GM21717 (cell line): ENCODE results near the gene HDAC4.

Source experiments
- ATAC-seq: cut with Tn5 transposase; IDR thresholded peaks from one replicate; pipeline ENCODE4 v1.9.1; 2021; ENCODE audit warnings: mild to moderate bottlenecking, moderate library complexity; ENCODE audit not compliant: unreplicated experiment

HDAC4 gene

DNA sequence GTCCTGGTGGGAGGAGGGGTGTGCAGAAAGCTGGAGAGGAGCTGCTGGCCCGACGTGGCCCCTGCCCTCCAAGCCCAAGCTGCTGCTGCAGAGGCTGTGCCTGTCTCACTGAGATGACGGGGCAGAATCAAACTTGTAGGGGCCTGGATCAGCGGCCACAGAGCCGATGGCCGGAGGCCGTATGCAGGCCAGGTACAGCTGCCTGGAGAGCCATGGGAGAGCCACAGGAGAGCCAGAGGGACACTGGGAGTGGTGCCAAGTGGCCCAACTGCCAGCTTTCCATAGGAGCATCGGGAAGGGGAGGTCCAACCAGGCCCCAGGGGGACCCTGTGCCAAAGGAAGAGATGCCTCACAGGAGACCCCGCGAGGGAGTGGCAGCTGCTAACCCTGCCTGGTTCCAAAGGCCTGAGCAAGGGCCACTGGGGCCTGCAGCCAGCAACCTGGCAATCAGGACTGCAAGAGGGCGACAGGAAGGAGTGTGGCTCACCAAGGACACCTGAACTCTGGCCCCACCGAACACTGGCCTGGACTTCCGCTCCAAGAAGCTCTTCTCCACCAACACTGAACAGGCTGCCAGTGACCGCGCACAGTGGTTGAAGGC is 70.7 kb downstream of the HDAC4 start:
- no peak for ATAC-seq

DNA sequence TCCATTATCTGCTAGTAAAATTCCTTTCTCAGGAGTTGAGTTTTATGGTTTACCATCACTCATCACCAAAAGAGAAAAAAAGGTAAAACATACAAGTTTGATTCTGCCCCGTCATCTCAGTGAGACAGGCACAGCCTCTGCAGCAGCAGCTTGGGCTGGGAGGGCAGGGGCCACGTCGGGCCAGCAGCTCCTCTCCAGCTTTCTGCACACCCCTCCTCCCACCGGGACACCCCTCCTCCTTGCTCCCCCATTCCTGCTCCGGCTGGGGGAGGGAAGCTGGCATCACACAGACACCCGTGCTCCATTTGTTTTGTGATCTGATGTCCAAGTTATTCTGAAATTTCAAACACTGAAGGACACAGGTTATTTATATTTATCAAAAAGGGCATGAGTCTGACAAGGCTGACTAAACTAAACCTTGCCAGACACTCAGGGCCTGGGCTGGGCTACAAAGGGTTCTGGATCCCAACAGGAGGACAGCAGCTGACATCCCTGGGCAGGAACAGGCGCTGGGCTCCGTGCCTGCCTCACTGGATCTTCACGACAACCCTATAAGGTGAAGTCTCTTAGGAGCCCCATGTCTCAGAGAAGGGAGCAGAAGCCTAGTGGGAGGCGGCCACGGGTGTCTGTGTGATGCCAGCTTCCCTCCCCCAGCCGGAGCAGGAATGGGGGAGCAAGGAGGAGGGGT is 71.4 kb downstream of the HDAC4 start:
- ATAC-seq: no peak

DNA sequence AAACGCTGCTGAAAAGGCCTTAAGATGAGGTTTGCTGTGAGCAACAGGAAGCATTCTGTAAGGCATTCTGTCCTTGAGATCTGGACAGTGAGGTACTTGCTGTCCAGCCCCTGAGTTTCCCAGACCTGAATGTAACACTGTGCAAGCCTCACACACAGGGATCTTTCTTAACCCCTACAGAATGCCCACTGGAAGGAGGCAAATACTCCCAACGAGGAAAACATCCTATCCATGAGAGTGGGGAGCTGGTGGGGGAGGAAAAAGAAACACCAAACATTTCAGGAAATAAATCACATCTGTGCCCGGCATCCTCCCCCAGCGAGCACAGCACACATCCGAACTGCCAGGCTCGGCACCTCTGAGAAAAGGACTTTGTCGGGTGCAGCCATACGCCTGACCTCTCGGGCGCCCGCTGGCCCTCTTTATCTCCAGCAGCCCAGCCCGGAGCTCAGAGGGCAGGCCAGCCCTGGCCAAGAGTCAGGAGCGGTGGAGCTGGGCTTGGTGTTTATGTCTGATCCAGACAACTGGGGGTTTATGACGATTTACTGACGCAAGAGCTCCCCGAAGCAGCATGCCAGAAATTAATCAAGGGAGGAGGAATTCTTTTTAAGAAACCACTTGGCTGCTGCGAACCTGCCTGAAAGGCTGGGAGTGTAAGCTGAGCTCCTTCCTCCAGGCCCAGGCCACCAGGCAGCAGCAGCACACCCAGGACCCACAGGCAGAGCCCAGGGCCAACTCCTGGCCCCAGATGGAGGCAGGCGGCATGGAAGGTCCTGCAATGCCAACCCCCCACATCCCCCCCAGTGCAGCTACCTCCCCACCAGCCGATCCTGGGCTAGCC is 72.2 kb downstream of the HDAC4 start:
- ATAC-seq: no peak

DNA sequence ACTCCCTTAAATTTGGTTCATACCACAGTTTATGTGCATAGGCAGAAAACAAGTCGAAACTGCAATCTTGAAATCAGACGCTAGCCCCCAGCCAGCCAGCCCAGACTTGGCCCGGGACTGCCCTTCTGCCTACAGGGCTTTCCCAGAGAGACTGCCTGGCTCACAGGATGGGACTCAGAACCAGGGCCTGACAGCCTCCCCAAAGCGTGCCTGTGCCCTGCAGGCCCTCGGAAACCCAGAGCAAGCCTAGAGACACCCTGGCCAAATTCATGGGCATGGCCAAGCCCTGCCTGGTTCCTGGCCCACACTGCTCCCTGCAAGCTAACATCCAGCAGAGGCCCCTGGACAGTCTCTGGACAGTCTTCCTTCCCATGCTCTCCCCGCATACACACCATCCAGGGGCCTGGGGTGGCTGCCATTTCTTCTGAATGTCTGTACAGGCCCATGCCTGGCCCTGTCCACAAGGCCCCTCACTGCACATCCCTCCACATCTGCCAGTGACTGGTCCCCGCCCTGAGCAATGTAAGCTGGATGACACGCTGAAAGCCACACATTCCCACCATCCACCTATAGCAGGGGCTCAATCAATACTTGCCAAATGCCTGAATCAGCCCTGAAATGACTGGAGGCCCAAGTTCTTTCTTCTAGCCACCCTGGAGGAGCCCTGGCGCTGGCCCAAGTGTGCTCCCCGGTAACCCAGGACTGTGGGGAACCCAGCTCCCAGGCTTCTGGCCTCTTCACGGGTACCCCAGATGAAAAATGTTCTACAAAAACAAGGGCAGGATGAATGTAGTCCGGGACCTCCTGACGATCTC is 73.1 kb downstream of the HDAC4 start:
- peak; percentile 19 for ATAC-seq

DNA sequence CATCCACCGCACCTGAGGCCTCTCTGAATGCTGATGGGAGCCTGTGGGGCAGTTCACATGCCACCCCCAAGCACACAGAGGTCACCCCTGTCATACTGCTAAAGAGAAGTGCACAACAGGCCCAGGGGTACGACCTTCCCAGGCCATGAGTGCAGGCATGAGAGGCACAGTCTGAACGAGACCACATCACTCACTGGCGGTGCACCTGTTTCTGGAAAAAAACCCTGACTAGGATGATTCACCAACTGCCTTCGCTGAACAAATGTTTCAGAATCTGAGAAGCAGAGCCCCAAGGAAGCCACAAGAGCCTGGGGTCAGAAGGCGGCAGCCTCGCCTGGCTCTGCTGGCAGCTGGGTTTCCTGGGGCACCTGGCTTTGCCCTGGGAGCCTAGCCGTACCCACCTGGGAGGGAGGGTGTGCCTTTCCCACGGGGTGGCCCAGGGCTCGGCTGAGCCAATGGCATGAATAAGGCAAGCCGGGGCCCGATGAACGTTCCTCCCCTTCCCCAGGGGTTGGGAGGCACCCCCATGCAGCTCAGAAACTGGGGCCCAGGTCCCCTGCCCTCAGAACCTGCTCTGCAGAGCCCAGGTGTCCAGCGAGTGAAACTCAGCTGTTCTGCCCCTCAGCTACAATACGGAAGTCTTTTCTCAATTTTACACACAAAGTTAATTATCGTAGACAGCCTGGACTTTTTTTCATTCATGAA is 73.8 kb downstream of the HDAC4 start:
- ATAC-seq: peak; percentile 59

DNA sequence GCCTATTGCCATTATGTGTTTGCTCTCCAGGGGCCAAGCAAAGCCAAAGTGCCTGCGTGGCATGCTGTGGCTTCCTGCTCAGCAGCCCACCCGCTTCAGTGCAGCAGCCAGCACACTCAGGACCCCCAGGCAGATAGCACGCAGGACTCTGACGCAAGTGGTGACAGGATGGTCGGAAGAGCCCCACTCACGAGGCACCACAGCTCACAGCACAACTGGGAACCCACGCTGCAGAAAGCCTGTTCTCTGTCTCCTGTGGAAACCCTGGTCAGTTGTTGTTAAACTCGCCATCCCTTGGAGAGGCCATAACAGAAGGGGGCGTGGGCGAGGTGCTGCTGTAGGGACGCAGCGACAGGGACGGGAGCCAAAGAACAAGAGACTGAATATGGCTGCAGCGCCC is 76.4 kb downstream of the HDAC4 start:
- no peak for ATAC-seq

DNA sequence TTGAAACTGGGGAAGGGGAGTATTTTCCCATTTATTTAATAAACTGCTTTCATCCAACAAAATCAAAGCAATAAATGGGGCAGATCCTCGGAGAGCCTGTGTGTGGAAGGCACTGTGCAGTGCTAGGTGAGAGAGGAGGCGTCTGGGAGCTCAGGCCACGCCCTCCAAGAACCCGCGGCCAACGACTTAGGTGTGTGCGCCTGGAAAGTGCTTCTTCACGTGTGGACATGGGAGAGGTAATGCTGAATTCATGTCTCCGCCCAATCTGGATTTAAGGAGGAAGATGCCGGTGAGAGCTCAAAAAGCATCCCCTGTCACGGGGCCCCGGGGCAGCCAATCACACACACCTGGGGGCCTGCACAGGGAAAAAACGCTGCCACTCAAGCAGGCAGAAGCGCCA is 77.4 kb downstream of the HDAC4 start:
- ATAC-seq: no peak

DNA sequence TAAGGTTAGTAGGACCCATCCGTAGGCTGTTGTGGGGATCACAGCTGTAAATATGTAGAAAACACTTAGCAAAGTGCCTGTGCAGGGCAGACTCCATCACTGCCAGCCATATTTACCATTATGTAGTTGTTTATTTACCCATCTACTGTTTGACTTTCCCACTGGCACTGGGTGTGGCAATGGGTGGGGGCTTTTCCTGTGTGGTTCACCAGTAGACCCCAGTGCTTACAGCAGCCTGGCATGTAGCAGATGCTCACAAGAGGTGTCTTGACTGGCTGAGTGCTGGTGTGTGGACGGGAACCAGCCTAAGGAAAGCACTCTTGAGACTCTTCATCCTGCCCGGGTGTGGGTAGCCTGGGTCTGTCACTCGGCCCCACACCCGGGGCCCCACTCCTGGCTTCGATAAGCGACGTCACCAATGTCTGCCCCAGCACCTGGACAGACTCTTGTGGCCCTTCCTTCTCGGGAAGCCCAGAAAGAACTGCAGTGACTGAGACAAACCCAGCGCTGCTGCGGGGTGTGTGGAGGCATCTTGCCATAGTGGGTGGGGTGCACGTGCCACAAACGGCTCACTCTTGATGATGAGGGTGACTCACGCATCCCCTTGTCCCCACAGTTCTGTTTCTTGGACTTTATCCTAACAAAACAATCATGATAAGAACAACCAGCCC is 78.3 kb downstream of the HDAC4 start:
- no peak for ATAC-seq

DNA sequence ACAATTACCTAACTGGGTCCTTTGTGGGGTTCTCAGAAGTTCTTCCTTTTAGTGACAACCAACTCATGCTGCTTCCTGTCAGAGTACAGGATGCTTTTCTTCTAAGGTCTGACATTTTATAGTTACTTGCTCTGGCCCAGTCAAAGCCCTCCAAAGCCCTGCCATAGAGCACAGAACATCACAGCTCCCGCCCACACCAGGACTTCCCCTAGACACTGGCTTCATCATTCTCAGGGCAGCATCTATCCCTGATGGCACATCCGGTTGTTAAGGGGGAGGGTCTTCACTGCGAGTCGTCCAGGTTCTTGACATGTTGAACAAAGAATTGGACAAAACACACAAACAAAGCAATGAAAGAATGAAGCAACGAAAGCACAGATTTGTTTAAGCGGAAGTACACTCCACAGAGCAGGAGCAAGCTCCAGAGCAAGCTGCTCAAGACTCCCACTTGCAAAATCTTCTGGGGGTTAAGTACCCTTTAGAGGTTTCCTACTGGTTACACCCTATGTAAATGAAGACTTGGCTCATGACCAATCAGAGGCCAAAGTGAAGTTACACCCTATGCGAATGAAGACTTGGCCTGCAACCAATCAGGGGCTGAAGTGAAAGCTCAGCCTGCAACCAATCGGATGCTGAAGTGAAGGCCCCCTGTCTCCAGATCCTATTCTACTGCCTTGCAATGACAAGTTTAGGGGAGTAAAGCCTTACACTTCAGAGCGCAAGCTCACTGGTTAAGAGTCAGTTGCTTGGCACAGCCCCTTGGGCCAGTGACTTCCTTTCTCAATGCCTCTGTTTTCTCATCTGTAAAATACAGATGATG is 79.0 kb downstream of the HDAC4 start:
- no peak for ATAC-seq

DNA sequence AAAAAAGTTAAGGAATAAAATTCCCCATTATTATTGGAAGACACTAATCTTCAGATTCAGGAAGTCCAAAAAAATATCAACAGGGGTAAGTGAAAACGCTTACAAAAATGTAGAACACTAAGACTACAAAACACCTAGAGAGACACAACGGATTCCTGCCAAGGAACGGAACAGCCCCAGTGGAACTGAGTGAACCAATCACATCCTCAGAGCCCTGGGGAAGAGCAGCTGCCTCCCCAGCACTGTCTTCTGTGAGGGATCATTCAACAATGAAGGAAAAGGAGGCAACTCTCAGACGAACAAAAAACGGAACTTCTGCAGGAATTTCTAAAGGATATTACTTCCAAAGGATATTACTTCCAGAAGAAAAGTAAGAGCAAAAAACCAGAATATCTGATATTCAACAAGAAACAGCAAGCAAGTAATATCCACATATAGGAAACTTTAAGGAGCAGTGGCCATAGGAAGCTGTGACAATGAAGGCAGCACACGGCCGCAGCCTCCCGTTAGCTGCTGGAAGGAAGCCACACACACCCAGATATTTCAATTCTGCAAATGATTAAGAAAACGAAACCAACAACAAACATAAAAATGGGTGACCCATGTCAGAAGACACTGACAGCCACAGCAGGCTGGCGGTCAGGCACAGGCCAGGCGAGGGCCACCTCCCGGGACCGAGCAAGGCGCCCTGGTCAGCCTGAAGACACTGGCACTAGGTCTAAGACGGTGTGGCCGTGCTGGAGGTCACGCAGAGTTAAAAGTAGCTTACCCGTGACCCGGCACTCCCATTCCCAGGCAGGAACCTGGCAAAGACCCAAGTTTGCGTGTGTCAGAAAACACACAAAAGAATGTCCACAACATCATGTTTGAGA is 81.8 kb downstream of the HDAC4 start:
- no peak for ATAC-seq

DNA sequence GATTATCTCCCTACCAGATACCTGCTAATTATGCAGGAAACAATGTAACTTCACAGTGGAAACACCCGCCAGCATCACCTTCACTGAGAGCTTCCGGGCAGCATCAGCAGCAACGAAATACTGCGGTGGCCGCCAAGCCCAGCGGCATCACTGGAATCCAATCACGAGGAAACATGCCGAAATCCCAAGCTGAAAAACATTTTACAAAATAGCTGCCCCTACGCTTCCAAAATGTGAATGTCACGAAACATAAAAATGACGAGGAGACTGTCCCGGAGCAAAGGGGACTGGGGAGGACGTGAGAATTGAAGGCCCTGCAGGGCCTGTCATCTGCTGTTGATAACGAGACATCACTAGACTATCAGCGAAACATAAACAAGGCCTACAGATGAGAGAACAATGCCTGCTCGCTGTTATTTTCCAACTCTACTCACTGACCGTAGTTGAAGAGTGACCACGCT is 82.6 kb downstream of the HDAC4 start:
- no peak for ATAC-seq

DNA sequence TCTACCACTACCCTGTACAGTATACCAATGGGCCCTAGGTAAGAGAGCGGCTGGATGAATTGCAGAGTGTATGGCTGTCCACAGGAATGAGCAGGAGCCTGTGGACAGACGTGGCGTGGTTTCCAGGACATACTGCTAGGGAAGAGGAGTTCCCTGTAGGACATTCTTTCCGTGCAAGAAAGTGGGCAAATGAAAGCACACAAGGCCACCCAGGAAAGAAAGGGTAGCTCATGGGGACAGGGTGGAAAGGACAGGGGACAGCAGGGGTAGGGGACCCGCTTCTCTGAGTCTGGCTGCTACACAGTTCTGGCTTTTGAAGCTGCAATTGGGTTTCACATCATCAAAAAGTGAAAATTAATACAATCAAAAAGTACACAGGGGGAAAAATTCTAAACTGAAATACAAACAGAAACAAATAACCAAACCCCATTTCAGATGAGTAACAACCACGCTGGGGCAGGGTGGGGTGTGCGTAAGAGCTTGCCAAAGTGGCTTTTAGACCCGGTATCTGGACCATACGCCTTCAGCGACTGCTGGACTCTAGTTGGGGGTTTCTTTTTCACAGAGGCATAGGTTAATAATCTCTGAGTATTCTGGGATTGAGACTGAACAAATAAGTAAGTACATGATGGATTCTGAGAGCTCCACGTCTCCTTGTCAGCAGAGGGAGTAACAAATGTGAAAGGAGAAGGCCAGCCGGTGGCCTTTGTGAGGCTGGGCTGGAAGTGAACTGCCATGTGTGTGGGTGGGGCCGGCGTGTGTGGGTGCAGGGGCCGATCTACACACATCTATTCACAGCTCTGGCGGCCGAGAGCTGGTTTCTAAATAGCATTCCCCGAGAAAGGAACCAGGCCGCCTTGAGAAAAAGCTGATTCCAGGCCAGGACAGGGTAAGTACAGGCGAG is 84.0 kb downstream of the HDAC4 start:
- ATAC-seq: no peak

DNA sequence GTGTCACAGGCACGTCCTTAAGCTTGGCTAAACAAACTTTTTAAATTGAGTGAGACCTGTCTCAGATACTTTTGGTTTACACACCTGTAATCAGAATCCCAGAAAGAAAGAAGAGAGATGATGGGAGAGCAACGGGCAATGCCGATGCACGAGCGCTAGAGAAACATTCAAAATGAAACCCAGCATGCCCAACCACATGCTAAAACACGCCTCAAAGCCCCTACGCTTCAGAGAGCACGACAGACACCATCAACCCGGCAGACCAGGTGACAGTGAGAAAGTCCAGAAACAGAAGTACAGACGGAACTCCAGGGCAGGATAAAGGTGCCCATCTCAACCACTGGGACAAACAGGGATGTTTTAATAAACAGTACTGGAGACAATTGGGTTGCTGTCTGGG is 85.5 kb downstream of the HDAC4 start:
- no peak for ATAC-seq

DNA sequence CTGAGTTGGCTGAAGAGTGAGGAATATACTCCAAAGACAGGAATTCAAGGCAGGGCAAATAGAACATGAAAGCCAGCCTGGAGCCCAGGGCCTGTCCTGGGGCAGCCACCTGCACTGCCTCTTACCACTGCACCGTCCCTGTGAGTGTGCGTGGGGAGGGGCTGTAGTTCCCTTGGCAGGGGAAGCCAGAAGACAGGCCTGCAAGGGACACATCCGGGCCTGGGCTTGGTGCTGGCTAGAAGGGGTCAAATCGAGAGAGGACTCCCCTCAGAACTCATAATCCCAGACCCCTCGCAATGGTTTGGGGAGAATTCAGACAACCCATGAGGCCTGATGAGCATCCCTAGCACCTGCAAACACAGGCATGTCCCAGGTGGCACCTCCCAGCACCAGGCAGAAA is 87.0 kb downstream of the HDAC4 start:
- ATAC-seq: no peak

DNA sequence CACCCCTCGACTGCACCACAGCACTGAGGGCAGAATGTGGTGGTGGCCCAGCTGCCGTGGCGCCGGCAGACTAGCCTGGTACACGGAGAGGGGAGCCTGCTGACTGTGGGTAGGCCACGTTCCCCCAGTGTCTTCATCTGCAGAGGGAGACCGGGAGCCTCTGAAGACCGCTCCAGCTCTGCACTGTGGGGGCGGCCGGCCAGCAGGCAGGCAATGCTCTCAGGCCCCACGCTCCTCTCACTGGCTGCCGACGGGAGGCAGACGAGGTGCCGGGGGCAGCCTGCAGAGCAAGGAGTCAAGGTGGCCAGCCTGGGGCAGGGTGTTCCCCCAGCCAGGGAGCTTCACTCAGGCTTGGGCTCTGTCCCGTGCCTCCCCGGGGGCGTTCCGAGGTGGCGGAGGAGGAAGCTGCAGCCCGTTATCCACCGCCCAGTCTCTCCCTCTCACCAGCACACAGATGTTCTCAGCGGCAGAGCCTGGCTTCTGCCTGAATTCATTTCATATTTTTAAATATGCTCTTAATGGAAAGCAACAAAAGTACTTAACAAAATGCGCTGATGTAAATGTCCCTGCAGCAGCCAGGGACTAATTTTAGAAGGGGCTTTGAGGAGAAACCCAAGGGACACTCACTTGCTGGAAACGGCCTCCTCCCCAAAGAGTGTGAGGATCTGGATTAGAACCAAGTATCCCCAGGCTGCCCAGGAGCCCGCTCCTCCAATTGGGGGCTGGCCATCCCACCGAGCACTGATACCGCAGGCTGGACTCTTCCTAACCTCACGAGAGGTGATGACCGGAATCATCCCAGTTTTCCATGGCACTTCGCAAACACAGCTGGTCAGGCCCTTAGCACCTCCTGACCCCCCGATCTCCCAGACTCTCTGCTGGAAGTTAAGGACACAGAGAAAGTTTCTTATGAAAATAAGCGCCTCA is 87.8 kb downstream of the HDAC4 start:
- ATAC-seq: no peak

DNA sequence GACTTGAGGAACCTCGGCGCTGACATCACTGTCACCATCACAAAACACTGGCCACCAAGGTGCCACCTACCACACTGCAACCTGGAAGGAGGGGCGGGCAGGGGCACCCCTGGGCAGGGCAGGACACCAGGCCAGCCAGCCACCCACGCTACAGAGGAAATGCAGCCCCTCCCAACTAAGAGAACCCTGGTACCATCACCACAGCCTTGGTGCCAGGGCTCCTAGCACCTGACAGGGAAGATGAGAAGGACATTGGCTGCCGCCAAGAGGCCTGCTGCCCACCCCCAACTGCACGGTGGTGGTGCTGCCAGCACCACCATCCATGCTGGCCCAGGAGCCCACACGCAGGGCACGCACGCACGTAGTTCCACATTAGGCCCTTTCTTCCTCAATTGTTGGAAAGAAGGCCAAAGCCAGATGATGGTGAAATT is 88.7 kb downstream of the HDAC4 start:
- no peak for ATAC-seq
